Measurements from ENCODE around the gene CAPN14.

Gene CAPN14

DNA sequence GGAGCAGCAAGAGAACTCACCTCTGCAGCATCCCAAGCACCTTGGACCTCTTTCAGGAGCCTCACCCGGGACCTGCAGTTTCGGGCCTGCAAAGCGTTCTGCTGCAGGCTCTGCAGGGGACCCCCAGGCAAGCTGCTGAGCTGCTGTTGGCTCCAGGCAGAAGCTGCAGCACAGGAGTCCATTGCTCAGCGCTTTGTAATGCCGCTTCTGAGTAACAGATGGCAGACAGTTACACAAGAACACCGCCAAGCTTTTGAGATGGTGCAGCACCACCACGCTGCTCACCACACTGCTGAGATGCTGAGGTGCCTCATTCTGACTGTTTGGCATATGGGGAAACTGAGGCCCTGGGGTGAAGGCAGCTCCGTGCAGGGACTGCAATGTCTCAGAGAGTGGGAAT, 77.2 kb downstream of the CAPN14 start:
- DNase-seq (ENCODE audit: low read depth, low spot score) = no peak

GRCh38 chr2:31139671-31140070, 77.6 kb downstream of the CAPN14 start:
- no peak for DNase-seq (ENCODE audit: low read depth, low spot score)

- DNase-seq (ENCODE audit: low read depth, low spot score) = no peak
Observed at GRCh38 chr2:31138037-31138962, 79.0 kb downstream of the CAPN14 start, which contains the start of gene GALNT14. Gene GALNT14 (minus strand): TSS chr2:31138440. CDS start chr2:31138086, 354 bp downstream.

DNA sequence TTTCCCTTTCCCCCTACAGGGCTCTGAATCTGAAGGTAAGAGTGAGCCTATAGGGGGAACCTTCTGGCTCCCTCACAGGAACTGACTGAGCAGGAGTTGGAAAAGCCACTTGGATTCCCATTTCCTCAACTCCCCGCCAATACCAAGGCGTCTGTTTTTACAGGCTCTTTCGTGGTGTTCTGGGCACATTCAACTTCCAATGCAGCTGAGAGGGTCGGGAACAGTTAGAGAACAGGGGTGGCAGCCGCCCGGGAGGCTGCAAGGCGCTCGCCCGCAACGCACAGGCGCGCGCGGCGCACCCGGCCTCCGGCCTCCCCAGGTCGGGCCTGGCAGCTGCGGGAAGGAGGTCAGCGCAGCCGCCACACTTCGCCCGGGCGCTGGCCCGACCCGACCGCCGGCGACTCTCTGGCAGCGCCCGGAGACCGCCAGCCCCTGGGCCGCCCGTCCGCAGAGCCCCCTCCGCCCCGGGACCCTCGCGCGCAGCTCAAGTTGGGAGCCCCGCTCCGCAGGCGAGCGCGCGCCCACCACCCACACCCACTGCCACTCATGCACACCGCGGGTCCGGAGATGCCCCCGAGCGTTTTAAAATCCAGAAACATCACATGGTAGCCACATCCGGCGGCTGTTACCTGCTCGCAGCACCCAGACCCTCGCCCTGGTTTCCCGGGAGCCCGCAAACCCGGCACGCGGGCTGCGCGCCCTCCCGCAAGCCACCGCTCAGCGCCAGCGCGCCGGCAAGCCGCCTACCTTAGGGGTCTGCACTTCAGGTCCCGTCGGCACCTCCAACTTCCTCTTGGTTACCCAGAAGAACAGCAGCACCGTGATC, 79.9 kb downstream of the CAPN14 start:
- no peak for DNase-seq (ENCODE audit: low read depth, low spot score)

DNA sequence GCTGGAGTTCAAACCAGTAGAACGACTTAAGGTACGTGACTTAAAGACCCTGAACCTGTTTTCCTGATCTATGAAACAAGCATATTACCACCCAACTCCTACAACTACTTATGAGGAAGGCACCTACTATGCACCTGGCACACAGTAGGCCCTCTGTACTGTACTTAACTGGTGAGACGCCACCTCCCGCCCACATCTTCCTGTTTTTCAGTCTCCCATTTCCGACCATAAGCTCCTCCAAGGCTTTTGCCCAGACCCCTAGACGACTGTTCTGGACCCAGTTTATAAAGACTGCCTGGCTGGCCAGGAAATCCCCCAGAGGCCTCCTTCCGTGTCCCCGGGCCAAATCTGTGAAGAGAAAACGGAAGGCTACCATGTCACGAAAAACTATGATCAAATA, 80.6 kb downstream of the CAPN14 start:
- DNase-seq (ENCODE audit: low read depth, low spot score) = no peak

GRCh38 chr2:31136000-31136399, 81.3 kb downstream of the CAPN14 start:
- no peak for DNase-seq (ENCODE audit: low read depth, low spot score)

DNA sequence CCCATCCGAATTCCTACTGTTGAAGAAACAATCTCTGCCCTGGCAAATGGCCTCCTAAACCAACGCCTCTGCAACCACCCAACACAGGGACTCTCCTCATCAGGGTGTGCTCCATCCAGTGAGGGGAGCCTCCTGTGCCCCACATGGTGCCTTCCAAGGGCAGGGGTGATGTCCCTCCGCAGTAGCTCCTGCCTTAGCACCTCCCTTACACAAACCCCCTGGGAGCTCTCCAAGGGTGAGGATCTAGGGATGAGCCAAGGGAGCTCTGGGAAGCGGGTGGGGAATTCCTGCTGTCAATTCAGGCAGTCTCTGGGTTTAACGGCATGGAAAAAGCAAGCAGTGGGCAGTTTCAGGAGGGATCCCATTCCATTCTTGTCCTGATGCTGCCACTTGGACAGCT, 82.8 kb downstream of the CAPN14 start:
- DNase-seq (ENCODE audit: low read depth, low spot score) = no peak

DNA sequence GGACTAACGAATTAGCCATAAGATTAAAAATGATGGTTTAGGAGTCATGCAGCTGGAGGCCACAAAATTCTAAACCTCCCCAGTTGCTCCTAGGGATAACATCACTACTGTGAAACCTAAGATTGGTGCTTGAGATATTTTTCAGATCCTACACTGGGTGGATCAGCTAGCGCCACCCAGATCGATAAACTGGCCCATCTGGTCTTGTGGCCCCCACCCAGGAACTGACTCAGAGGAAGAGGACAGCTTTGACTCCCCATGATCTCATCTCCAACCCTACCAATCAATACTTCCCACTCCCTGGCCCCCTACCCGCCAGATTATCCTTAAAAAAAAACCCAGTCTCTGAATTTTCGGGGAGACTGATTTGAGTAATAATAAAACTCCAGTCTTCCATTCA, 84.5 kb downstream of the CAPN14 start:
- no peak for DNase-seq (ENCODE audit: low read depth, low spot score)

DNA sequence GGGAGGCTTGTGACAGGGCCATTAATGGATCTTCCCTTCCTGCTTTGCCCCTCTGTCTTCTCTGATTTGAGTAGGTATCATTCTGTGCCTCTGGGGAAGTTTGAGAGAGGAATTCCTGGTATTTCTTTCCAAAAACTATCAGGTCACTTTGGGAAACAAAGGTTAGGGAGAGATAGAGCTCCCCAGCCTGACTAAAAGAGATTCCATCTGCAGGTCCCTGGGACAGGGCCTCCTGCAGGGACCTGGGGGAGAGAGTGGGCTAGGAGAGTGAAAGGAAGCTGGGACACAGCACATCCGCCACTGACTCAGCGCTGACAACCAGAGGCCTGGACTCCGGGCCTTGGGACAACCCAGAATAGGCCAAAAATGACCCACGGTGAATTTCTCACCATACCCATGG, 85.4 kb downstream of the CAPN14 start:
- no peak for DNase-seq (ENCODE audit: low read depth, low spot score)

DNA sequence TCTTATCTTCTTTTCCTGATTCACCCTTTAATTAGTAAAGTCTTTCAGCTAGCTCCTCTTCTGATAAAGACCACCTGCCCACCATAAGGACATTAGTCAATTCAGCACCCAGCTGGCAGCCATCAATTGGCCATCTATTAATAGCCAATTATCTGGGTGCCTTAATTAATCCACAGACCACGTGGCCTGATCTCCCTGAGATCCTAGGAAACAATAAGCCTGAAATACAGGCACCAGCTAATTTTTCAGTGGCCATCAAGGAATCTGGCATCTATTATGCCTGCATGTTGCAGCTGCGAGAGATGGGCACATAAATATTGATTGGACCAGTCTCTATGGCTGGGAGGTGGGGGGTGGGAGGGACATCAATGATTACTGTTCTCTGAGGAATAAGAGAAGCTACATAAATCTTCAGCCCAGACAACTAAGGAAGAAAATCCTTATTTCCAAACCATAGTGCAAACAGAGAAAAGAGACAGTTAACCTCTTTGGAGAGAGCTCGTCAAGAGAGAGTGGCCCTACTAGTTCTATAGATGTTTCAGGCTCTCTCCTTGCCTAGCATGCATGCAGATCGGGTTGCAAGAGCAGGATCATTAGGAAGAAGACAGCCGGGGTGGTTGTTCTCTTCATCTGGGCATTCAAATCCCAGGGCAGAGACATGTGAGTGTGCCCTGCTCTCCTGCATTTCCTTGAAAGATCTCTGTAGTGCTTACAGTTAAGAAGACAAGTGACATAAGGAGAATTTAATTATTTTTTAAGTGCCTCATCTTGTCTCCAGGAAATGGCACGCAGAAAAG, 87.7 kb downstream of the CAPN14 start:
- DNase-seq (ENCODE audit: low read depth, low spot score) = no peak

DNA sequence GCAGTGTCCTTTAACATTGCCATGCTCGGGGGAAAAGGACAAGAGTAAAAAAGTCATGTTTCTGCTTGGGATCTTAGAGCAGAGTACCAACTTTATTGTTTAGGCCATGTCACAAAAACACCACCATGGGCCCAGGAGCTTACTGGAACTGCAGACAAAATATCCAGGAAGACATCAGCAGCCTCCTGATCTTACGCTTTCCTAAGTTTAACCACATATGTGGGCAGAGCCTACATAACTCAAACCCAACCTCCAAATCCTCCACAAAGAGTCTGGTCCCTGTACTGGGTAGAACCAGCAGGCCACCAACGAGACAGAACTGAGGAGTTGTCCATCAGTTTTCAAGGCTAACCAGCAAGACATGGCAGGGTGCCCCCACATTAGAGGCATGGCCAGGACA, 89.4 kb downstream of the CAPN14 start:
- DNase-seq (ENCODE audit: low read depth, low spot score) = no peak

DNA sequence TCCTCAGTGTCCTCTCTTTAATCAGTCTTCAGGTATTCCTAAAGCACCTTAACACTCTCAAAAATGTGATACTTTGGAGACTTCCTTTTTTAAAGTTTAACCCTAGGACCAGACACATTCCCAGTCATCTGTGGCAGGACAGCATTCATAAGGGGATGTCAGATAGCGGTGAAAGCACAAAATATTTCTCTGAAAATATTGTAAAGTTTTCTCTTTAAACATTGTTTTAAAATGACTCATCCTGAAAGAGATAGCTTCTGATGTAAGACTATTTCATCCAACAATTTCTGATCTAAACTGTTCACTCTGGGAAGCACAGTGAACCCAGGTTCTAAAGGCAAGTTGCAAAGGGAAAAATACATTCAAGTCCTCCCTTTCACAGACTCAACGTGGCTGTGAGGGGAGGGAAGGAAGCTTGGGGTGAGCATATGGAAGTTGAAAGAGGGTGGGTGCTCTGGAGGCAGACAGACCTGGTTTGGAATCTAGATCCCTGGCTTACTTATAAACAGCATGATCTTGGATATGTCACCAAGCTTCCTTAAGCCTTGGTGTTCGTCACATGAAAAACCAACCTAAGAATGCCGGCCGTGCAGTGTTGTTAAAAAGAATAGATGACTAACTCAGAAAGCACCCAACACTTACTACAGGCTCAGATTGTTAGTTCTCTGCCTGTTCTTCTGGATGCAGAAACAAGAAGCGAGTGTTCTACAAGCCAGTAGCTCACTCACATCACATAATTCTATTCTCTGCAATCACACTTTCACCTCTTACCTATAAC, 91.2 kb downstream of the CAPN14 start:
- no peak for DNase-seq (ENCODE audit: low read depth, low spot score)

- DNase-seq (ENCODE audit: low read depth, low spot score) = no peak
Observed at GRCh38 chr2:31124904-31125303, 92.4 kb downstream of the CAPN14 start.
